GM21619 (cell line): ENCODE measurements around the gene SPAG7.

Source experiments
- ATAC-seq: cut with Tn5 transposase; IDR thresholded peaks from one replicate; pipeline ENCODE4 v1.9.1; 2021; ENCODE audit not compliant: unreplicated experiment

Gene SPAG7

DNA sequence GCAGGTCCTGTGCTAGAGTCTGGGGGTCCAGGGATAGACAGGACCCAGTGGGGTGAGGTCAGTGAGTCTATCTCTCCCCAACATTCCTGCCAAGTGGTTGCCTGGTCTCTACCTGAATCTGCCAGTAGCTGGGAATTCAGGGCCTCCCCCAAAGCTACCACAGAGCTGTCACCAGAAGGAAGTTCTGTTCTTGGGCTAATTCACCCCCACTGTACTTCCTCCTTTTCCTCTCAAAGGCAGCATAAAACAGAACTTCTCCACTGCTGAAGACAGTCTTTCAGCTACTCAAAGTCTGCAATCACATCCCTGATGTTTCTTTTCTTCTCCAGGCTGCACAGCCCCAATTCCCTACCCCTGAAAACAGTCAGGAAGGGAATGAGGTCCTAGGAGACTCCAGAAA is 11.1 kb upstream of the SPAG7 start:
- no peak for ATAC-seq

DNA sequence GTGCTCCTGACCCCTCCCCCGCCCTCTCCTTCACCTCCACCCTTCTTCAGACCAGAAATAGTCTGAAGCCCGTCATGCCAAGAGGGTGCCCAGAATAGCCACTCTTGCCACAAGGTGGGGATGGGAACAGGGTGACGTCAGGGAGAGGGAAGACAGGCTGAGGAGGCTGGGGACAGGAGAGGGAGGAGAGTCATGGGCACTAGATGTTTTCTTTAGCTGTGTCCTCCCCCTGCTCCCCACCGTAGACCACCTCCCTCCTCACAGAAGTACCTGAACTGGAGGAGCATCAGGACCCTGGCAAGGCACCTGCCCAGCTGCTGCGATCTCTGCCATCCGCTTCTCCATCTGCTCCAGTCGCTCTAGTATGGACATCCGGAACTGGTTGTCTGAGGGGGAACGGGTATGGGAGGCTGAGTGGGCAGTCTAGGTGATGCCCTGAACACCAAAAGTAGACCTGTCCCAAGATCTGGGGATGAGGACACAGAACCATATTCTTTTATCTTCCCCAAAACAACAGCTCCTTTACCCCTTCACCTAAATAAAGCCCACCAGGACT is 6.6 kb upstream of the SPAG7 start:
- no peak for ATAC-seq

DNA sequence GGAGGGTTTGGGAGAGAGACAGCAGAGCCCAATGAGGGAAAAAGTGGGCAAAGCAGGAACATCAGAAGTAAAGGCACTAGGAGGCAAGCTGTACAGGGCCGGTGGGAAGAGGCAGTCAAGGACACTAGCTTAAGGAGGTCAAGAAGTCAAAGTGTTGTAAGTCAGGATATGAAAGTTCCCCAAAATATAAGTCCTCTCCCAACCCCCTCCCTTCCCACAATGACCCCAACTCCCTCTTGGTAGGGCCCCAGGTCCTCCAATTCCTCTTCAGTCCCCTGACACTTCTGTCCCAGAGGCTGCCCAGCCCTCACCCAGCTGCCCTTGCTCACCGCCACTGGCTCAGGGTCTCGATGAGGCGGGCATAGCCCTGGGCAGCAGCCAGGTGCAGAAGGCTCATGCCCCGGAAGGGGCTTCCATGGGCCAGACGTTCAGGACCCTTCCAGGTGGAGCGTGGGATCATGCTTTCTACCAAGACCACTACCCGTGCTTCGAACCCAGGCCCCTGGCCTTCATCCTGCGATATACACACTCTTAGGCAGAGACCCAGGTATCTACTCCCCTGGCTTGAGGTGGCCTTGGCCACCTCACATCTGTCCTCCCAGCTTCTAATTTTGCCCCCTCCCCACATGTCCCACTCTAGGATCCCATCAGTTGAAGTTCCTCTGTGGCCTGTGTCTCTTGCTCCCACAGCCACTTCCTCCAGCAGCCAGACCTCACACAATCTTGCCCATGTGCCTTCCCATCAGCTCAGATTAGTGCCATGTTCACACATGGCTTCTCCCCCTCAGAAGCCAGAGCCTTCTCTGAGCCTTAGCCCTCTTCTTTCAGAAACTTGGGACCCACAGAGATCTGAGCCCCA is 5.9 kb upstream of the SPAG7 start:
- no peak for ATAC-seq

DNA sequence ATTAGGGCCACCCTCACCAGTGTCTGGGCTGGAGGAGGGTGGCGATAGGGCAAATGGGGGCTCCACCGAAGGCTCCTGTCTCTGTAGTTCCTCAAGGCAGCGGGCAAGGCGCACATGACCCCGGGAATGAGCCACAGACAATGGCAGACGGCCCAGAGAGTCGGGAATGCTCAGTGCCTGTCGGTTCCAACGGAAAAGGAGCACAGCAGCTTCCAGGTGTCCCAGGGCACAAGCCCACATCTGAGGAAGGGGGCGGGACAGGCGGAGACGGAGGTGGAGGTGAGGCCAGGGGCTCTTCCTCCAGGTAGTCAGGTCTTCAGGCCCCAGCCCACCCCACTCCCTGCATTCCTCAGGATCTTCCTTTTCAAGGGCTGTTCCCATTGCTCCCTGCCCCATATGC is 5.1 kb upstream of the SPAG7 start:
- ATAC-seq, result no peak

DNA sequence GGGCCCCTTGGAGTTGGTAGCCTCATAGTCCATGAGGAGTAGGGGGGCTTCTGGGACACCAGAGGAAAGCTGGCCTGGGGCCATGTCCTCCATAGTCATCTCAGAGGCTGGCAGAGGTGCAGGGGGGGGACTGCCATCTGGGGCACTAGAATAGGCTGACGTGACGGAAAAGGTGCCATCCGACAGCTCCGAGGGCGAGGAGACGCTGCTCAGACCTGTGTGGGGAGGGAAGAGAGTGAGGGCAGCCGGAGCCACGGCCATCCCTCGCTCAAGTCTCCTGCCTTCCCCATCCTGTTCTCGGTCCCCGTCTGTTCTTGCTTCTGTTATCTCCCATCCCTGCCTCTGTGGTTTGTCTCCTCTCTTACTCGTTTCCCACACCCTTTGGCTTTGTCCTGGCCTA is 4.7 kb upstream of the SPAG7 start:
- no peak for ATAC-seq

DNA sequence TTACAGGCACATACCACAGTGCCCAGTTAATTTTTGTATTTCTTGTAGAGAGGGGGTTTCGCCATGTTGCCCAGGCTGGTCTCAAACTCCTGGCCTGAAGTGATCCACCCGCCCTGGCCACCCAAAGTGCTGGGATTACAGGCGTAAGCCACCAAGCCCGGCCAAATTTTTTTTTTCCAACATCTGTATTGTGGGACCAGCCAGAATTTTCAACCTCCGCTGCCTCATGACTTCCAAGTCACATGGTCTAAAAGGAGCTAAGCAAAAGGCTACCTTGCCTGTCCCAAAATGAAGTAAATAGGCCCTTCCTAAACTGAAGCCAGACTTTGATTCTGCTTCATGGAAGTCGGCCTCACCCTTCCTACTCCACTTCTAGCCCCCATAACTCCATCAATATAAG is 4.2 kb upstream of the SPAG7 start:
- no peak for ATAC-seq

DNA sequence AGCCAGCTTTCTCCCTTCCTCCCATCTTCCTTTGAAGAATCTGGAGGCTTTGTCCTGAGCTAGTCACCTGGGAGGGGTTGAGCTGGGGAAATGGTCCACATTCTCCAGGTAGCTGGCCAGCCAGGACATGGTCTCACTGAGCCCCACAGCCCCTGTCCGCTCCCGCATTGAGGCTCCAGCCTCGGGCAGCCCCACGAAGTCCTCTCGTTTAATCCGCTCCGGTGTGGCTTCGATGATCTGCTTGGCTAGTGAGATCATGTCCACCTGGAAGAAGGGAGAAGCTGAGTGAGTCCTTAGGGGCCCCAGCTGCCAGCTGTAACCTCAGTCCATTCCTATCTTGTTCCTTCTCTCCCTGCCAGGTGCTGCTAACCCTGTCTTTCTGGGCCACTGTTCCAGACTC is 2.7 kb upstream of the SPAG7 start:
- ATAC-seq, result no peak

DNA sequence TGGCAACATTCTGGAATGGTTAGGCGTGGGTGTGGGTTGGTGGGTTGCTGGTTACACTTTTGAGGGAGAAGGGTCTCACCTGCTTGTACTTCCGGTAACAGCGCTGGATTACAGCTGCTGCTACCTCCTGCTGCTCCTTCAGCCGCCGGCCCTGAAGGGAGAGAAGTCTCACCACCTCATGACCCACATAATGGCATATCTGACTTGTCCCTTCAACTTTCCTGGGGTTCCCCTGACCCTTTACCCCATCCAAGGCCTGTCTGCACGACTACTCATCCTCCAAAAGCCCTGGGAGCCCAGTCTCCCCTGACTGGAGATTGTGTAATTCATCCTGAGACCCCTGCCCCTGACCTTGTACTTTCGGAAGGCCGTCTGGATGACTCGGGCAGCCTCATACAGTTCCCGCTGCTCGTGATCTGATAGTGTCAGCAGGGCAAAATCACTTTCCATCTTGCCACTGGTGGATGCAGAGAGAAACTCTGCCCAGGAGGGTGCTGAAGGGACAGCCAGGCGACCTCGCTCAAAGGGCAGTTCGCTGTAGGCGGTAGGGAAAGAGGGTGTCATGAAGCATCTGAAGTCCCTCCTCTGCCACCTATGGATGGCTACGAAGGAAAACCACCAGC is 2.0 kb upstream of the SPAG7 start:
- no peak for ATAC-seq

DNA sequence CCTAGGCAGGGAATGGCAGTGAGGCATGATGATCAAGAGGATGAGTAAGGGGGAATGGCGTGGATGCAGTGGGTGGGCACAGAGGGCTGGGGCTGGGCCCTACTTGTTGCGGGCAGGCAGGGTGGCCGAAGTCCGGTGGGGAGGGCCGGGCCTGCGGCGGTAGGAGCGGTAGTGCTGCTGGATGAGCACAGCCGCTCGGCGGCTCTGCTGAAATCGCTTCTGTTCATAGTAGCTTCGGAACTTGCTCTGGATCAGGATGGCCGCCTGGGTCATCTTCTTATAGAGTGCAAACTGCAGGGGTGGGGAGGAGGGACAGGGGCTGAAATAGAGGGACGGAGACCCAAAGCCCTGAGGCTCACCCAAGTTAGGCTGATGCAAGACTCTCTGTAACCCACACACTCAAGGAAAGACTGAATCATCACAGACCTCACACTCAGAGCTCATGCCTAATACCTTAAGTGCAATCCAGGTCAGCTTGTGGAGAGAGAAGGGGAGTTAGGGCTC is 1.5 kb upstream of the SPAG7 start:
- ATAC-seq, result no peak

DNA sequence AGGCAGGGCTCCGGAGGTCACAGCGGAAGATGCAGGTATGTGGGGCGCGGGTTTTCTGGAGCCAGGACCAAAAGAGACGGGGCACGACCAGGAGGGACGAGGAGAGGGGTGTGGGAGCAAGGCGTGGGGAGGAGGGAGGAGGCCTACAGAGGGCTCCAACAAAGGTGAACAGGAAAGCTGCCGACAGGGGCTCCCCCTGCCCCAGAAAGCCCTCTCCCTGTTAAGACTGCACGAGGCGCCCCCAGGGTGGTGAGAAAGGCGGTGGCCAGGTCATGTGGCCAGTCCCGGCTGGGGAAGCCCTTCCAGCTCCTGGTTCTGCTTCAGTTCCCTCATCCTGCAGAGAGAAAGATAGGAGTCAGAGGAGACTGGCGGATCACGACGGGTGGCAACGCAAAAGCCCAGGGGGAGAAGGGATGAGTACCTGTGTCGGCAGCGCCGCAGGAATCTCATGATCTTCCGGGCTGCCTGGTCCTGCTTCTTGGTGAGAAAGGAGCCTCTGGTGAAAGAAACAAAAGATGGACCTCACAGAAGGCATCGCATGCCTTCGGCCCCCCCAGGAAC is 949 bp upstream of the SPAG7 start:
- ATAC-seq, result no peak

DNA sequence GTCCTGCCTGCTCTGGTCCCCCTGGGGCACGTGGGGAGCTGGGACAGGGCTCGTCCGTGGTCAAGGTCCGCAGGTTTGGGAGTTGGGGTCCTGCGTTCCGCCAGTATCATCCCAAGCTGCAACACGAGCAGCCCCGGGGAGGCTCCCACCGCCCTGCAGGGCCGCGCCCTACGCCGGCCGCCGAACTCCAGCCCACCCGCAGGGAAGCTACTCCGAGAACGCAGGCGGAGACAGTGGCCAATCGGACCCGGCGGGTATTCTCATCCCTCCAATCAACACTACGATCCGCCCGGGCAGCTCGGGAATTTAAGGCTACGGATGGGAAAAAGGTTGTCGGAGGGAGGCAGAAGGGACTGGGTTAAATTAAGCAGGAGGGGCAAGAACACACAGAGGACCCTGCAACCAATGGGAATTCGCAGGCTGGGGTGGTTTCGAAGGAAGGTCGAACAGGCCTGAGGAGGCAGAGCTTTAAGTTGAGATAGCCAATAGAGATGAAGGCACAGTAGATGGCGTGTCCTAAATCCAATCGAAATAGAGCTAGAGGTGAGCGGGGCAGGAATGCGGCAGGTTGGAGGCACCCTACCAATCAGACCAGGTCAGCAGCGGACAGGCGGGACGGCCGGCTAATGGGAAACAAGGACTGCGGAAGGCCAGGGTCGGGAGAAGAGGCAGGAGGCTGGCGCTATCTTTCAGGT is 626 bp downstream of the SPAG7 start:
- ATAC-seq, result peak; percentile 77

DNA sequence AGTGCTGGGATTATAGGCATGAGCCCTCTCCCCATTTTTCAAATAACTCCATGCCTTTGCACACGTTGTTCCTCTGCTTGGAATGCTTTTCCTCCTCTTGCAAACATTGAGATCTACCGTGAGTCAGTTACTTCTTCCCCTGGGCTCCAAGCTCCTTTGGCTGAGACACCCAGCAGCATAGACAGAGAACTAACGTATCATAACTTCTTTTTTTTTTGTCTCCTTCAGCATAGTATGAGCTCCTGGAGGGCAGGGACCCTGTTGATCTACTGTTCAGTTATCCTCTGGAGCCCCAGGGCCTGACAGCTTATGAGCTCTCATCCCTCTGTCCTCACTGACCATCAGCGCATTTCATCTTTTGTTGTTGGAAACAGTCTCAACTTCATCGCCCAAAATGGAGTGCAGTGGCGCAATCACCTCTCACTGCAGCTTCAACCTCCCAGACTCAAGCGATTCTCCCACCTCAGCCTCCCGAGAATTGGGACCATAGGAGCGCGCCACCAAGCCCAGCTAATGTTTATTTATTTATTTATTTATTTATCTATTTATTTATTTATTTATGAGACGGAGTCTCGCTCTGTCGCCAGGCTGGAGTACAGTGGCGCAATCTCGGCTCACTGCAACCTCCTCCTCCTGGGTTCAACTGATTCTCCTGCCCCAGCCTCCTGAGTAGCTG is 2.2 kb downstream of the SPAG7 start:
- no peak for ATAC-seq

DNA sequence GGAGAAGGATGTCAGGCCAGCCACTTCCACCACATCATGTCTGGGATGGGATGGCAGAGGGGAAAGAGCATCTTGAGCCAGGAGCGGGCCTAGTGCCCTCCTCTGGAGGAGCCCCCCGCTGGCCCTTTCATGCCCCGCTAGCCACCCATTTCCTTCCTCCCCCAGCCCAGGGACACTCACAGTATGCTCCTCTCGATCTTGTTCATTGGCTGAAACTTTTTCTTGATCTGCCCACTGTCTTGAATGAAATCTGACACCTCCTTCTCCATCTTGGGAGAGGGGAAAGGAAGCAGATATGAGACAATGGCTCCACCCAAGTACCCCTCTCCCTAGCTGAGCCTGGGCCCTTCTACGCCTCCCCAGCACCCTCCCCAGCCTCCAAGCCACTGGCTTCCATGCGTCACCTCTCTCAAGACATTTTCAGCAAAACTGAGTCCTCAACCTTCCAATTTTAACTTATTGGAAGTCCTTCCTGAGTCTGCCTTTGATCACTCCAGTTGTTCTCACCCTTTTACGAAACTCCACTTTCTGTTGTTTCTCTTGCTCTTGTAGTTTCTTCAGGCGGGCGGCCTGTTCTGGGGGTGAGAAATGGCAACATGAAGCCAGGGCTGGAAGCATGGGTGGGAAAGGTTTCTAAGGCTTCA is 7.2 kb downstream of the SPAG7 start:
- no peak for ATAC-seq

DNA sequence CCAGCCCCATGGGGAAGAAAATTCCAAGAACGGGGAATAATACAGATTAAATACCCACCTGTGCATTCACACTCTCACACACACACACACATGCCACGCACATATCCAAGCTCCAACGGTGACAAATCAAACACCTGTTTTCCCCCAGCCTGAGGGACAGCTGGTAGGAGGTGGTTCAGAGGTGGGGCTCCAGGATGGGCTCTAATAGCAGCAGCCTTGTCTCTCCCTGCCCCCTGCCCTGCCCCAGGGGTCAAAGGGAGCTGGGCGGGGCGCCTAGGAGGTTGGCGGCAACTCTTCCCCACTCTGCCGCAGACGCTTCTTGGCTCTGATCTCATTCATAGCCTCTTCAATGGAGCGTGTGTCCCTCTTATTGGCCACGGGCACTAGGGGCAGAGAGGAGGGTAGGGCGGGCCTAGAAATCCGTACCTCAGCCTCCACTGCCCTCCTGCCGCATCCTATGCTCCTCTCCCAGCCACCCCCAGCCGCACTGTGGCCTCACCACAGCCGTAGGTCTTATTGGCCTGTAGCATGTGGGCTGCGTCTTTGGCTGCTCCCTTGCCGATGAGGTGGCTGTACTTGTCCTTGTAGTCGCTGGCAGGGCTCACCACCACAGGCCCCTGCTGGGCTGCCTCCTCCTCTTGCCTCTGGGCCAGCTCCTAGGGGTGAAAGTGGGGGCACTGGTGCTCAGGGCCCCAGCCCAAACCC is 8.2 kb downstream of the SPAG7 start:
- no peak for ATAC-seq

DNA sequence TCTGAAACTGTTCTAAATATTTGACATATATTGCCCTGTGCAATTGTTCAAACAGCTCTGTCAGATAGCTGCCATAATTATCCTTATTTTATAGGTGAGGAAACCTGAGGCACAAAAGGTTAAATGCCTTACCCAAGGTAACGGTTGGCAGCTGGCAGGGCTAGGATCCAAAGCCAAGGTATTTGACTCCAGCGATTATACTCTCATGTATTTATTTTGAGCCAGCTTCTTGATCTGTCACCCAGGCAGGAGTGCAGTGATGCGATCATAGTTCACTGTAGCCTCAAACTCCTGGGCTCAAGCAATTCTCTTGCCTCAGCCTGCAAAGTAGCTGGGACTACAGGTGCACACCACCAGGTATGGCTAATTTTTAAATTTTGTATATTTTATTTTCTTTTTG is 9.5 kb downstream of the SPAG7 start:
- no peak for ATAC-seq

DNA sequence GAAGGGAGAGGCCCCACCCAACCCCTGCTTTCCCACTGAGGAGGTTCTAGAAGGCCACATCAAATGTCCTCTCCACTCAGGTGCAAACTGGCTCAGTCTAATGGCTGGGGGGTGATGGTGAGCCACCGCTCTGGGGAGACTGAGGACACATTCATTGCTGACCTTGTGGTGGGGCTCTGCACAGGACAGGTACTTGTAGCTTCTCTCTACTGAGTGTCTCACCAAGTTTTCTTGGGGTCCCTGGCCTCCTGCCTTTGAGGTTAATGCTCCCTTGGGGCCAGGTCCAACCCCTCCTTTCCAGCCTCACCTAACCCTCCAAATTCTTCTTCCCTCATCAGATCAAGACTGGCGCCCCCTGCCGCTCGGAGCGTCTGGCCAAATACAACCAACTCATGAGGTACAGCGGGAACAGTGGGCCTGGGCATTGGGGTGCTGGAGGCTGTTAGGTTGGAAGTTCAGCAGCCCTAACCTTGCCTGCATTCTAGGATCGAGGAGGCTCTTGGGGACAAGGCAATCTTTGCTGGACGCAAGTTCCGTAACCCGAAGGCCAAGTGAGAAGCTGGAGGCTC is 11.0 kb downstream of the SPAG7 start:
- no peak for ATAC-seq

DNA sequence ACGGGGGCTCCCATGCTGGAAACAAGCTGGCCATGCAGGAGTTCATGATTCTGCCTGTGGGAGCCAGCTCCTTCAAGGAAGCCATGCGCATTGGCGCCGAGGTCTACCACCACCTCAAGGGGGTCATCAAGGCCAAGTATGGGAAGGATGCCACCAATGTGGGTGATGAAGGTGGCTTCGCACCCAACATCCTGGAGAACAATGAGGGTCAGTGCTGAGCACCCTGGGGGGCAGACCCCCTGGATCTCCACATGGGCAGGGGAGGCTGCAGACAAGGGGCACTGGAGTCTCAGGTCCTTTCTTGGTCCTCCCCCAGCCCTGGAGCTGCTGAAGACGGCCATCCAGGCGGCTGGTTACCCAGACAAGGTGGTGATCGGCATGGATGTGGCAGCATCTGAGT is 12.5 kb downstream of the SPAG7 start:
- no peak for ATAC-seq

DNA sequence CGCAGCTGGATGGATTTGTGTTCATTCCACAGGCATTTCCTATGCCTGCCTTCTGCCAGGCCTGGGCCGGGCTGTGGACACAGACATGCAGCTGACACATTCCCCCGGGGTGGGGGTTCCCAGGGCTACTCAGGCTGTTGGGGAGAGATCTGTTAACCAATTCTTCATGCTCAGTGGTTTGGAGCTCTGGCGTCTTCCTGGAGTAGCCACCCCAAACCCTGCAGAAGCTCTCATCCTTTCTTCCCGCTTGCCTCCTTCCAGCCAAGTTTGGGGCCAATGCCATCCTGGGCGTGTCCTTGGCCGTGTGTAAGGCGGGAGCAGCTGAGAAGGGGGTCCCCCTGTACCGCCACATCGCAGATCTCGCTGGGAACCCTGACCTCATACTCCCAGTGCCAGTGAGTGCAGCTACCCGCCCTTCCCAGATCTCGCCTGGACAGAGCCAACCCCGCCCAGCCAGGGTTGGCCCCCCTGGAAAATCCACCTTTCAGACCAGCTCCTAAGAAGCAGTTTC is 14.1 kb downstream of the SPAG7 start:
- no peak for ATAC-seq

DNA sequence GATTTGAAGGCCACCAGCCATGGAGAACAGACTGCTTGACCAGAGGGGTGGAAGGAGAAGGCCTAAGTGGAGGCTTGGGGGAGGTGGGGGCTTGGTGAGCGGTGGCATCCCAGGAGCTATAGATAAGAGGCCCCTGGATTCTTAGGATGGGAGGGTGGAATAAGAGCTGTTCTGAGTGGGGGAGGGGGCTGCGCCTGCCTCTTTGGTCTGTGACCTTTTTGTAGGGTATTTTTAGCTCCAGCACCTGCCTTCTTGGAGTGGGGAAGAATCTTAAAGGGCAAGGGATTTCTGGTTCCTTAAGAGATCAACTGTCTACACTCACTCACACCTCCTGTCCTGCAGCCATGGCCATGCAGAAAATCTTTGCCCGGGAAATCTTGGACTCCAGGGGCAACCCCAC is 16.1 kb downstream of the SPAG7 start:
- ATAC-seq, result no peak
